Lower leg skin (tissue), 3 donors: Measurements from ENCODE around the gene RGS5.

ENCODE experiments used
- CTCF ChIP-seq, 3 donors: fragments of 450-650 bp; IDR thresholded peaks; one replicate each; pipeline ENCODE4 v1.5.1; 2016; ENCODE audit warnings: antibody characterized with exemption in 3 of 3, mild to moderate bottlenecking in 3 of 3, moderate library complexity in 2 of 3
- POLR2A ChIP-seq, 2 donors: fragments of 450-650 bp; IDR thresholded peaks; one replicate each; pipeline ENCODE4 v1.6.1; 2016 to 2017; ENCODE audit warnings: antibody characterized with exemption in 2 of 2, mild to moderate bottlenecking in 1 of 2, moderate library complexity in 1 of 2

DNA sequence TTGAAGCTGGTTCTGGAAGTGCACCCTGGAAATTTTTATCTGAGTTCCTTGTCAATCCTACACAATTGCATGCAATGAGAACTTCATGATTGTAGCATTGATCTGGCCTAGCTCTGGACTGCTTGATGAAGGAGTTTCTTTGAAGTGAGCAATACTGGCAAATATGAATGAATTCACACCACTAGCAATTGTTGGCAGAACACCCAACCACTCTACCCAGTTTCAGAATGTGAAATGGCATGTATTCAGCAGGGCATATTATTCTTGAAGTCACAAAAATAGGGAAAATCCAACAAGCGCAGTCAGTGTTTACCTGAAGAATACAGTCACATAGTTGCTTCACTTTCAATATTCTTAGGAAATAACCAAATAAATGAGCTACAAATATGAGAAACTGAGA is 57.3 kb downstream of the RGS5 start:
- TF ChIP-seq CTCF (IDR thresholded peaks at IDR 0.05) (no peak), POLR2A (IDR thresholded peaks at IDR 0.05) (no peak)
